ENCODE measurements around the gene KCNQ2.

The KCNQ2 gene

GRCh38 chr20:63351811-63352591 is 120.5 kb downstream of the KCNQ2 start:
- no peak for DNase-seq

GRCh38 chr20:63351326-63351700 is 121.1 kb downstream of the KCNQ2 start:
- DNase-seq, result no peak

DNA sequence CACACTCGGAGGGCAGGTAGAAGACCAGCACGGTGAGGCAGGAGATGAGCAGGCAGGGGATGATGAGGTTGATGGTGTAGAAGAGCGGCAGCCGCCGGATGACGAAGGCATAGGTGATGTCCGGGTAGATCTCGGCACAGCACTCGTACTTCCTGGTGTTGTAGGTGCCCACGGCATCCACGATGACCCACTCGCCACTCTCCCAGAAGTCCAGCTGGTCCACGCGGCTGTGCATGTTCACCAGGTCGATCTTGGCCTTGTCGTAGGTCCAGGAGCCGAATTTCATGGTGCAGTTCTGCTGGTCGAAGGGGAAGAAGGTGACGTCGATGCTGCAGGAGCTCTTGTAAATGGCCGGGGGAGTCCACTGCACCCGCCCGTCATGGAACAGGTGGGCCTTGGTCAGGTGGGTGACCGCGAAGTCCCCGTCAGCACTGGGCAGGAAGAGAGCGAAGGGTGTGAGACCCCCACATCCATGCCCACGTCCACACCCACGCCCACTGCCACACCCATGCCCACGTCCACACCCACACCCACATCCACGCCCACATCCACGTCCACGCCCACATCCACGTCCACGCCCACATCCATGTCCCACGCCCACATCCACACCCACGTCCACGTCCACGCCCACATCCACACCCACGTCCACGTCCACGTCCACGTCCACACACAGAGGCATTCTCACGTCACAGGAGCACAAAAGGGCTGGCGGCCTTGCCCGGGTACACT is 121.7 kb downstream of the KCNQ2 start:
- no peak for DNase-seq

All from SIG-M5 (cell line).